HL-60 (cell line): Measurements from ENCODE around the gene MLH1.

ENCODE experiments used
- GABPA ChIP-seq: IDR thresholded peaks from 2 replicates; pipeline ENCODE4 v1.6.1; 2012; ENCODE audit warnings: low read depth
- SPI1 ChIP-seq: IDR thresholded peaks from 2 replicates; pipeline ENCODE4 v1.6.1; 2012; ENCODE audit warnings: low read depth, mild to moderate bottlenecking, borderline replicate concordance
- TF ChIP-seq, protein P1 (sequence below): IDR thresholded peaks from one replicate; pipeline ENCODE4 v1.5.1; 2011; ENCODE audit warnings: low read length, control low read depth, inconsistent platforms; ENCODE audit not compliant: insufficient read depth

DNA sequence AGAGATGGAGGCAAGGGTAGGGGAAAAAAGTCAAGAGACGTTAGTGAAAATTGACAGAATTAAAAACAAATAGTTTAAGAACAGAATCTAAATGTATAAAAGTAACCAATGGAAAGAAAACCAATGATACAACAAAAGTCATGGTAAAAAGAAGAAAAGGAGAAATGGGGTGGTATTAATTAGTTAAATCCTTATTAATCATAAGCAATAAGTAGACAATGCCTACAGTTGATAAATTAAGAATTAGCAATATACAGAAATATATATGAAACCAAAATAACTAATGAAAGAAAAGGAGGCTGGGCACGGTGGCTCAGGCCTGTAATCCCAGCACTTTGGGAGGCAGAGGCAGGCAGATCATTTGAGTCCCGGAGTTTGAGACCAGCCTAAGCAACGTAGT is 24.2 kb upstream of the MLH1 start:
- no peak for TF ChIP-seq GABPA
- TF ChIP-seq, protein P1, sequence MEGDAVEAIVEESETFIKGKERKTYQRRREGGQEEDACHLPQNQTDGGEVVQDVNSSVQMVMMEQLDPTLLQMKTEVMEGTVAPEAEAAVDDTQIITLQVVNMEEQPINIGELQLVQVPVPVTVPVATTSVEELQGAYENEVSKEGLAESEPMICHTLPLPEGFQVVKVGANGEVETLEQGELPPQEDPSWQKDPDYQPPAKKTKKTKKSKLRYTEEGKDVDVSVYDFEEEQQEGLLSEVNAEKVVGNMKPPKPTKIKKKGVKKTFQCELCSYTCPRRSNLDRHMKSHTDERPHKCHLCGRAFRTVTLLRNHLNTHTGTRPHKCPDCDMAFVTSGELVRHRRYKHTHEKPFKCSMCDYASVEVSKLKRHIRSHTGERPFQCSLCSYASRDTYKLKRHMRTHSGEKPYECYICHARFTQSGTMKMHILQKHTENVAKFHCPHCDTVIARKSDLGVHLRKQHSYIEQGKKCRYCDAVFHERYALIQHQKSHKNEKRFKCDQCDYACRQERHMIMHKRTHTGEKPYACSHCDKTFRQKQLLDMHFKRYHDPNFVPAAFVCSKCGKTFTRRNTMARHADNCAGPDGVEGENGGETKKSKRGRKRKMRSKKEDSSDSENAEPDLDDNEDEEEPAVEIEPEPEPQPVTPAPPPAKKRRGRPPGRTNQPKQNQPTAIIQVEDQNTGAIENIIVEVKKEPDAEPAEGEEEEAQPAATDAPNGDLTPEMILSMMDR = no peak
- TF ChIP-seq SPI1 = no peak
